ENCODE measurements around the gene ATG14. TPM values are rescaled to one million over a fixed set of nuclear protein-coding genes. Genes with fewer than 3 reads are reported as not detected.

ATG14 gene
- total RNA-seq, 2 experiments from 2014 or later = 4.1 to 4.7 TPM

- Histone ChIP-seq H3K4me2 (ENCODE audit: low read length) (no peak overlapping the region), H3K9me2 (ENCODE audit: insufficient read depth, low read length) (no peaks in the 10 kb centered on the region), H4K20me1 (ENCODE audit: insufficient read depth, low read length) (no peaks in the 10 kb centered on the region), H3K4me1 (ENCODE audit: insufficient read depth, low read length, poor library complexity, severe bottlenecking) (no peaks in the 10 kb centered on the region), H3K79me2 (ENCODE audit: insufficient read depth, low read depth, low read length) (no peaks in the 10 kb centered on the region), H3K4me3 (ENCODE audit: low read depth, low read length, poor library complexity, severe bottlenecking) (no peak overlapping the region), H3K27ac (ENCODE audit: low read depth, low read length, poor library complexity, severe bottlenecking) (no peak overlapping the region), H3K36me3 (ENCODE audit: insufficient read depth, low read length) (peaks cover 70% of the 10 kb centered on the region), H3K9me3 (ENCODE audit: low read length) (peaks cover 40% of the 10 kb centered on the region), H2AFZ (ENCODE audit: low read length) (no peak overlapping the region)
- CTCF ChIA-PET (ENCODE audit: unreplicated experiment) = interaction anchor here (0.6 kb wide), 1 partner anchor 399 kb away, joined by 3 read pairs; no protein-coding TSS in a partner anchor
- intact Hi-C loops (cut with micrococcal nuclease; ENCODE audit: unreplicated experiment) = no loop called here
- no peak for TF ChIP-seq EZH2phosphoT487 (IDR thresholded peaks at IDR 0.05; ENCODE audit: borderline replicate concordance, low read depth, low read length)
- TF ChIP-seq, protein P1, sequence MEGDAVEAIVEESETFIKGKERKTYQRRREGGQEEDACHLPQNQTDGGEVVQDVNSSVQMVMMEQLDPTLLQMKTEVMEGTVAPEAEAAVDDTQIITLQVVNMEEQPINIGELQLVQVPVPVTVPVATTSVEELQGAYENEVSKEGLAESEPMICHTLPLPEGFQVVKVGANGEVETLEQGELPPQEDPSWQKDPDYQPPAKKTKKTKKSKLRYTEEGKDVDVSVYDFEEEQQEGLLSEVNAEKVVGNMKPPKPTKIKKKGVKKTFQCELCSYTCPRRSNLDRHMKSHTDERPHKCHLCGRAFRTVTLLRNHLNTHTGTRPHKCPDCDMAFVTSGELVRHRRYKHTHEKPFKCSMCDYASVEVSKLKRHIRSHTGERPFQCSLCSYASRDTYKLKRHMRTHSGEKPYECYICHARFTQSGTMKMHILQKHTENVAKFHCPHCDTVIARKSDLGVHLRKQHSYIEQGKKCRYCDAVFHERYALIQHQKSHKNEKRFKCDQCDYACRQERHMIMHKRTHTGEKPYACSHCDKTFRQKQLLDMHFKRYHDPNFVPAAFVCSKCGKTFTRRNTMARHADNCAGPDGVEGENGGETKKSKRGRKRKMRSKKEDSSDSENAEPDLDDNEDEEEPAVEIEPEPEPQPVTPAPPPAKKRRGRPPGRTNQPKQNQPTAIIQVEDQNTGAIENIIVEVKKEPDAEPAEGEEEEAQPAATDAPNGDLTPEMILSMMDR (conservative IDR thresholded peaks at IDR 0.05; ENCODE audit: low read length) = no peak
- POLR2A ChIA-PET = interaction anchor here (0.6 to 3.4 kb wide), 3 partner anchors 12 to 177 kb away, joined by 3 to 12 read pairs (median 6); no protein-coding TSS in a partner anchor
- no peak for DNase-seq (ENCODE audit: low spot score)
- BruUV-seq (replicated peaks) = no TSS peak
Measured at GRCh38 chr14:55316564-55316963, 95.1 kb downstream of the ATG14 start.

Small RNAs within 50 kb of the gene (small RNA-seq; reads per million reads assigned to genes)
- not detected for gene AL356801.1

Other genes with a start within 250 kb of the ATG14 start
- 57.6 and 59.2 TPM in 2 replicates for gene DLGAP5, start 220.2 kb downstream of the ATG14 start, total RNA-seq (2014; rRNA removed; shearing (Covaris generic))
- 92.2 and 94.4 TPM in 2 replicates for gene DLGAP5, start 220.2 kb downstream of the ATG14 start, total RNA-seq (2022)
- 26.3 and 28.3 TPM in 2 replicates for gene FBXO34, start 140.4 kb downstream of the ATG14 start, total RNA-seq (2014; rRNA removed; shearing (Covaris generic))
- gene FBXO34, start 140.4 kb downstream of the ATG14 start, total RNA-seq (2022) = 28.8 and 30.9 TPM in 2 replicates
- gene TBPL2, start 28.8 kb upstream of the ATG14 start, total RNA-seq (2014; rRNA removed; shearing (Covaris generic)) = not detected in 2 replicates
- gene TBPL2, start 28.8 kb upstream of the ATG14 start, total RNA-seq (2022) = not detected in 2 replicates
- 60.6 and 90.0 TPM in 2 replicates for gene KTN1, start 168.4 kb upstream of the ATG14 start, total RNA-seq (2014; rRNA removed; shearing (Covaris generic))
- 124 and 134 TPM in 2 replicates for gene KTN1, start 168.4 kb upstream of the ATG14 start, total RNA-seq (2022)

All from OCI-LY7 (cell line).